HCT116 (cell line): ENCODE data around the gene HECW1. TPM values are rescaled to one million over a fixed set of nuclear protein-coding genes. Genes with fewer than 3 reads are reported as not detected.

ENCODE experiments used
- ATAC-seq: fragments of 200-7000 bp; cut with Tn5 transposase; 2 replicates; pipeline ENCODE4 v1.9.1; 2020; ENCODE audit warnings: mild to moderate bottlenecking, moderate library complexity
- BruUV-seq: library from RNA; stranded (reverse); fragments of 400-500 nt; replicated peaks from 2 replicates; lab custom pipeline; 2021; lab: Mats Ljungman, UMichigan
- CTCF ChIA-PET: fragments of 300-600 bp; sonication (Branson Sonifier 250); formaldehyde crosslinking; loops from one replicate; lab custom pipeline; 2021; ENCODE audit warnings: antibody characterized with exemption; lab: Charles Lee
- POLR2A ChIA-PET: fragments of 300-600, 350-600 bp; sonication (Branson Sonifier 250); formaldehyde crosslinking; loops from one replicate; lab custom pipeline; 2021; ENCODE audit warnings: antibody characterized with exemption; lab: Charles Lee
- RAD21 ChIA-PET, 2 experiments: fragments of 300-600 bp; sonication (Branson Sonifier 250); formaldehyde crosslinking; loops; one replicate each; lab custom pipeline; 2023; ENCODE audit warnings: low total read pairs in 2 of 2; ENCODE audit not compliant: uncharacterized antibody in 2 of 2, unreplicated experiment in 2 of 2, low non-redundant PET in 1 of 2; lab: Charles Lee
- DNase-seq: peaks from one replicate; pipeline ENCODE4 v3.0.0-alpha.2; 2010; ENCODE audit warnings: low read depth, low spot score
- H2AFZ ChIP-seq: fragments of 200-600 bp; shearing (Covaris generic), sonication (generic); 2 replicates; pipeline ENCODE4 v1.6.1; 2017; ENCODE audit warnings: low read depth, mixed run types, mixed read lengths, antibody characterized with exemption, low read length; ENCODE audit not compliant: poor library complexity, severe bottlenecking
- H3K27ac ChIP-seq: 2 replicates; pipeline ENCODE4 v1.5.1; 2012; ENCODE audit warnings: low read depth, low read length
- H3K27me3 ChIP-seq: fragments of 200-600 bp; sonication (generic); 2 replicates; pipeline ENCODE4 v1.6.1; 2016; ENCODE audit warnings: mixed run types, low read length, mixed read lengths; ENCODE audit not compliant: insufficient read depth
- H3K36me3 ChIP-seq, 2 experiments: fragments of 200-500 bp in 1 of 2; fragments of 200-600 bp in 1 of 2; sonication (Bioruptor generic) in 1 of 2; sonication (generic) in 1 of 2; 2 replicates each; pipeline versions ENCODE4 v1.5.1 to v1.6.1; 2014 to 2016; ENCODE audit warnings: low read length in 2 of 2, inconsistent platforms in 1 of 2, mixed read lengths in 1 of 2, mixed run types in 1 of 2; ENCODE audit not compliant: insufficient read depth in 2 of 2, control insufficient read depth in 1 of 2
- H3K4me1 ChIP-seq, 2 experiments: fragments of 200-600 bp in 1 of 2; sonication (generic) in 1 of 2; 2 replicates each; pipeline versions ENCODE4 v1.5.1 to v1.6.1; 2012 to 2017; ENCODE audit warnings: low read length in 2 of 2, inconsistent platforms in 1 of 2, mild to moderate bottlenecking in 1 of 2, mixed read lengths in 1 of 2, mixed run types in 1 of 2, moderate library complexity in 1 of 2; ENCODE audit not compliant: insufficient read depth in 2 of 2, control insufficient read depth in 1 of 2
- H3K4me2 ChIP-seq: fragments of 200-600 bp; sonication (generic); 2 replicates; pipeline ENCODE4 v1.6.1; 2017; ENCODE audit warnings: mixed run types, low read length, mixed read lengths
- H3K4me3 ChIP-seq, 2 experiments: fragments of 200-600 bp in 1 of 2; sonication (generic) in 1 of 2; replicated peaks in 1 of 2; 2 replicates each; pipeline ENCODE4 v1.5.1; 2011 to 2016; ENCODE audit warnings: low read length in 2 of 2, control low read depth in 1 of 2, low read depth in 1 of 2, mild to moderate bottlenecking in 1 of 2, mixed read lengths in 1 of 2, mixed run types in 1 of 2
- H3K79me2 ChIP-seq: fragments of 200-600 bp; sonication (generic); 2 replicates; pipeline ENCODE4 v1.6.1; 2017; ENCODE audit warnings: mild to moderate bottlenecking, mixed run types, low read length, moderate library complexity, mixed read lengths; ENCODE audit not compliant: insufficient read depth
- H3K9ac ChIP-seq: fragments of 200-600 bp; sonication (generic); 2 replicates; pipeline ENCODE4 v1.6.1; 2016; ENCODE audit warnings: low read length, mixed read lengths
- H3K9me2 ChIP-seq: fragments of 200-600 bp; sonication (generic), shearing (Covaris generic); 2 replicates; pipeline ENCODE4 v1.6.1; 2017; ENCODE audit warnings: mixed run types, mild to moderate bottlenecking, moderate library complexity; ENCODE audit not compliant: insufficient read depth
- H3K9me3 ChIP-seq, 2 experiments: fragments of 200-500 bp in 1 of 2; fragments of 200-600 bp in 1 of 2; sonication (Bioruptor generic) in 1 of 2; sonication (generic) in 1 of 2; 2 replicates each; pipeline ENCODE4 v1.6.1; 2014 to 2017; ENCODE audit warnings: low read length in 2 of 2, mixed read lengths in 2 of 2, inconsistent platforms in 1 of 2, low read depth in 1 of 2, mild to moderate bottlenecking in 1 of 2, mixed run types in 1 of 2, moderate library complexity in 1 of 2; ENCODE audit not compliant: control insufficient read depth in 1 of 2, insufficient read depth in 1 of 2
- H4K20me1 ChIP-seq: fragments of 200-600 bp; sonication (generic), shearing (Covaris generic); 2 replicates; pipeline ENCODE4 v1.6.1; 2017; ENCODE audit warnings: mixed run types, mild to moderate bottlenecking, moderate library complexity; ENCODE audit not compliant: insufficient read depth
- CBX3 ChIP-seq: IDR thresholded peaks from 2 replicates; pipeline ENCODE4 v1.6.1; 2012; ENCODE audit warnings: low read depth
- CEBPB ChIP-seq: IDR thresholded peaks from 2 replicates; pipeline ENCODE4 v1.6.1; 2012; ENCODE audit warnings: low read depth
- EGR1 ChIP-seq: IDR thresholded peaks from 2 replicates; pipeline ENCODE4 v1.6.1; 2012; ENCODE audit warnings: low read depth
- ELF1 ChIP-seq: IDR thresholded peaks from 2 replicates; pipeline ENCODE4 v1.6.1; 2012; ENCODE audit warnings: low read depth, borderline replicate concordance
- EZH2 ChIP-seq: fragments of 200-600 bp; sonication (generic); IDR thresholded peaks from 2 replicates; pipeline ENCODE4 v1.6.1; 2017; ENCODE audit warnings: antibody characterized with exemption, mixed run types
- EZH2phosphoT487 ChIP-seq: fragments of 200-600 bp; IDR thresholded peaks from 2 replicates; pipeline ENCODE4 v1.6.1; 2018; ENCODE audit warnings: antibody characterized with exemption, borderline replicate concordance
- FOSL1 ChIP-seq: IDR thresholded peaks from 2 replicates; pipeline ENCODE4 v1.6.1; 2012; ENCODE audit warnings: low read depth
- JUND ChIP-seq: IDR thresholded peaks from 2 replicates; pipeline ENCODE4 v1.6.1; 2012
- POLR2AphosphoS5 ChIP-seq: IDR thresholded peaks from 2 replicates; pipeline ENCODE4 v1.6.1; 2011; ENCODE audit warnings: mild to moderate bottlenecking, low read depth, low read length, moderate library complexity
- SIN3A ChIP-seq: IDR thresholded peaks from 2 replicates; pipeline ENCODE4 v1.6.1; 2012; ENCODE audit warnings: low read depth
- SP1 ChIP-seq: IDR thresholded peaks from 2 replicates; pipeline ENCODE4 v1.6.1; 2012; ENCODE audit warnings: low read depth
- SRF ChIP-seq: IDR thresholded peaks from 2 replicates; pipeline ENCODE4 v1.6.1; 2012; ENCODE audit warnings: low read depth
- TCF7L2 ChIP-seq: IDR thresholded peaks from 2 replicates; pipeline ENCODE4 v1.7.0; 2011; ENCODE audit warnings: borderline replicate concordance, inconsistent platforms; ENCODE audit not compliant: insufficient read depth, insufficient read length; ENCODE audit errors: extremely low read depth
- YY1 ChIP-seq: IDR thresholded peaks from 2 replicates; pipeline ENCODE4 v1.6.1; 2011; ENCODE audit warnings: low read length, low read depth, moderate library complexity, mild to moderate bottlenecking; ENCODE audit not compliant: insufficient replicate concordance; ENCODE audit errors: extremely low read depth
- ZFX ChIP-seq: fragments of 450-650 bp; IDR thresholded peaks from 2 replicates; pipeline ENCODE4 v1.6.1; 2017
- ZNF274 ChIP-seq: fragments of 200-500 bp; sonication (Bioruptor generic); IDR thresholded peaks from 2 replicates; pipeline ENCODE4 v1.6.1; 2014; ENCODE audit warnings: mild to moderate bottlenecking, low read depth, low read length, inconsistent platforms
- intact Hi-C: fragments of 100-400 bp; cut with micrococcal nuclease; formaldehyde crosslinking; loops from 2 replicates; pipeline ENCODE4 v1.10.0; 2022
- total RNA-seq: library from RNA; stranded (reverse); gene quantifications from one replicate; pipeline ENCODE4 v1.2.1, GENCODE V29; 2021; ENCODE audit not compliant: unreplicated experiment
- TF ChIP-seq, protein P1 (sequence below): IDR thresholded peaks from 2 replicates; pipeline ENCODE4 v1.6.1; 2012; ENCODE audit warnings: low read depth
- TF ChIP-seq, protein P2 (sequence below): IDR thresholded peaks from 2 replicates; pipeline ENCODE4 v1.6.1; 2012
- TF ChIP-seq, protein P3 (sequence below), 3 experiments: fragments of 200-600 bp in 1 of 3; sonication (generic) in 1 of 3; IDR thresholded peaks in 2 of 3; conservative IDR thresholded peaks in 1 of 3; 2 replicates each; pipeline ENCODE4 v1.5.1; 2012 to 2017; ENCODE audit warnings: low read depth in 2 of 3, low read length in 2 of 3, antibody characterized with exemption in 1 of 3, borderline replicate concordance in 1 of 3, control low read depth in 1 of 3, mild to moderate bottlenecking in 1 of 3, mixed read lengths in 1 of 3, mixed run types in 1 of 3, moderate library complexity in 1 of 3; ENCODE audit not compliant: insufficient read depth in 1 of 3

The HECW1 gene
- total RNA-seq, 1 experiment from 2014 or later, result 5.6 TPM

DNA sequence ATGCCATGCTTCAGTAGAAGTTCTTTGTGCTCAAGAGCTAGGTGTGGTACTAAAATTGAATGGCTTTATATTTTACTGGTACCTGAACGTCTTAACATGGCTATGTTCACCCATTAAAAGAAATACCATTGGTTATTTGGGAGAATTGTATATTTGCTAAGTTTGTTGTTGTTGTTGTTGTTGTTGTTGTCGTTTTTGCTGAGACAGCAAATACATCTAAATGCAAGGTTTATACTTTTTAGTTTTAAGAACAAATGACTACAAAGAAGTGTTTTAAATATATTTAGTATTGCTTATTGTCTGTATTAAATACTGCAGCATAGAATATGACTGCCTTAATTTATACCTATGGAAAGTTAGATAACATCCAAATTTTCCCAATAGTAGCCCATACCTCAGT lies 66.9 kb downstream of the HECW1 start (continued):
- TF ChIP-seq EZH2phosphoT487, result no peak
- TF ChIP-seq ZNF274, result no peak
- no peak for TF ChIP-seq TCF7L2
- TF ChIP-seq EGR1, result no peak
- no peak for TF ChIP-seq ELF1
- TF ChIP-seq POLR2AphosphoS5, result no peak

DNA sequence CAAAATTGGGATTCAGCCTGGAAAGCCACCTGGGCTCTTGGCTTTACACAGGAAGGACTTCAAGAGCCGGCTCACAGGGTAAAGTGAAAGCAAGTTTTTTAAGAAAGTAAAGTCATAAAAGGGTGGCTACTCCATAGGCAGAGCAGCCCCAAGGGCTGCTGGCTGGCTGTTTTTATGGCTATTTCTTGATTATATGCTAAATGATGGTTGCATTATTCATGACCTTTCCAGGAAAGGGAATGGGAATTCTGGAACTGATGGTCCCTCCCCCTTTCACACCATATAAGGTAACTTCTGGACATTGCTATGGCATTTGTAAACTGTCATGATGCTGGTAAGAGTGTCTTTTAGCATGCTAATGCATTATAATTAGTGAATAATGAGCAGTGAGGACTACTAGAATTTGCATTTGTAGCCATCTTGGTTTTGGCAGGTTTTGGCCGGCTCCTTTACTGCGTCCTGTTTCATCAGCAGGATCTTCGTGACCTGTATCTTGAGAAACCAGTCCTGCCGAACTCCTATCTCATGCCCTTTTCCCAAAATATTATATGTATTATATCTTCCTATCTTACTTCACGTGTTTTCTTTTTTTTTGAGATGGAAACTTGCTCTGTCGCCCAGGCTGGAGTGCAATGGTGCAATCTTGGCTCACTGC lies 80.5 kb downstream of the HECW1 start:
- Histone ChIP-seq H4K20me1 (no peaks in the 10 kb centered on the region), H3K4me2 (no peak overlapping the region), H3K9me3 (no peaks in the 10 kb centered on the region), H3K4me1 (peaks cover 4 to 6% of the 10 kb centered on the region in 2 experiments; a peak in 2 of 4 replicates), H2AFZ (no peak overlapping the region), H3K36me3 (no peaks in the 10 kb centered on the region), H3K9me2 (no peaks in the 10 kb centered on the region), H3K79me2 (no peaks in the 10 kb centered on the region), H3K27me3 (no peaks in the 10 kb centered on the region), H3K9ac (no peak overlapping the region), H3K27ac (no peak overlapping the region), H3K4me3 (no peak overlapping the region)
- intact Hi-C loops, result no loop called here
- DNase-seq (no peak), ATAC-seq (no peak)
- POLR2A ChIA-PET, result no interaction called here
- CTCF ChIA-PET, result no interaction called here
- TF ChIP-seq, protein P1, sequence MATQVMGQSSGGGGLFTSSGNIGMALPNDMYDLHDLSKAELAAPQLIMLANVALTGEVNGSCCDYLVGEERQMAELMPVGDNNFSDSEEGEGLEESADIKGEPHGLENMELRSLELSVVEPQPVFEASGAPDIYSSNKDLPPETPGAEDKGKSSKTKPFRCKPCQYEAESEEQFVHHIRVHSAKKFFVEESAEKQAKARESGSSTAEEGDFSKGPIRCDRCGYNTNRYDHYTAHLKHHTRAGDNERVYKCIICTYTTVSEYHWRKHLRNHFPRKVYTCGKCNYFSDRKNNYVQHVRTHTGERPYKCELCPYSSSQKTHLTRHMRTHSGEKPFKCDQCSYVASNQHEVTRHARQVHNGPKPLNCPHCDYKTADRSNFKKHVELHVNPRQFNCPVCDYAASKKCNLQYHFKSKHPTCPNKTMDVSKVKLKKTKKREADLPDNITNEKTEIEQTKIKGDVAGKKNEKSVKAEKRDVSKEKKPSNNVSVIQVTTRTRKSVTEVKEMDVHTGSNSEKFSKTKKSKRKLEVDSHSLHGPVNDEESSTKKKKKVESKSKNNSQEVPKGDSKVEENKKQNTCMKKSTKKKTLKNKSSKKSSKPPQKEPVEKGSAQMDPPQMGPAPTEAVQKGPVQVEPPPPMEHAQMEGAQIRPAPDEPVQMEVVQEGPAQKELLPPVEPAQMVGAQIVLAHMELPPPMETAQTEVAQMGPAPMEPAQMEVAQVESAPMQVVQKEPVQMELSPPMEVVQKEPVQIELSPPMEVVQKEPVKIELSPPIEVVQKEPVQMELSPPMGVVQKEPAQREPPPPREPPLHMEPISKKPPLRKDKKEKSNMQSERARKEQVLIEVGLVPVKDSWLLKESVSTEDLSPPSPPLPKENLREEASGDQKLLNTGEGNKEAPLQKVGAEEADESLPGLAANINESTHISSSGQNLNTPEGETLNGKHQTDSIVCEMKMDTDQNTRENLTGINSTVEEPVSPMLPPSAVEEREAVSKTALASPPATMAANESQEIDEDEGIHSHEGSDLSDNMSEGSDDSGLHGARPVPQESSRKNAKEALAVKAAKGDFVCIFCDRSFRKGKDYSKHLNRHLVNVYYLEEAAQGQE, result no peak
- TF ChIP-seq TCF7L2 (no peak), JUND (no peak), ZFX (no peak), SIN3A (no peak), EZH2 (no peak), CBX3 (no peak), FOSL1 (no peak), EZH2phosphoT487 (no peak), SRF (no peak), CEBPB (no peak), EGR1 (no peak), SP1 (no peak), YY1 (no peak), ZNF274 (no peak), ELF1 (no peak)
- TF ChIP-seq, protein P2, sequence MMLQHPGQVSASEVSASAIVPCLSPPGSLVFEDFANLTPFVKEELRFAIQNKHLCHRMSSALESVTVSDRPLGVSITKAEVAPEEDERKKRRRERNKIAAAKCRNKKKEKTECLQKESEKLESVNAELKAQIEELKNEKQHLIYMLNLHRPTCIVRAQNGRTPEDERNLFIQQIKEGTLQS, result no peak
- TF ChIP-seq, protein P3, sequence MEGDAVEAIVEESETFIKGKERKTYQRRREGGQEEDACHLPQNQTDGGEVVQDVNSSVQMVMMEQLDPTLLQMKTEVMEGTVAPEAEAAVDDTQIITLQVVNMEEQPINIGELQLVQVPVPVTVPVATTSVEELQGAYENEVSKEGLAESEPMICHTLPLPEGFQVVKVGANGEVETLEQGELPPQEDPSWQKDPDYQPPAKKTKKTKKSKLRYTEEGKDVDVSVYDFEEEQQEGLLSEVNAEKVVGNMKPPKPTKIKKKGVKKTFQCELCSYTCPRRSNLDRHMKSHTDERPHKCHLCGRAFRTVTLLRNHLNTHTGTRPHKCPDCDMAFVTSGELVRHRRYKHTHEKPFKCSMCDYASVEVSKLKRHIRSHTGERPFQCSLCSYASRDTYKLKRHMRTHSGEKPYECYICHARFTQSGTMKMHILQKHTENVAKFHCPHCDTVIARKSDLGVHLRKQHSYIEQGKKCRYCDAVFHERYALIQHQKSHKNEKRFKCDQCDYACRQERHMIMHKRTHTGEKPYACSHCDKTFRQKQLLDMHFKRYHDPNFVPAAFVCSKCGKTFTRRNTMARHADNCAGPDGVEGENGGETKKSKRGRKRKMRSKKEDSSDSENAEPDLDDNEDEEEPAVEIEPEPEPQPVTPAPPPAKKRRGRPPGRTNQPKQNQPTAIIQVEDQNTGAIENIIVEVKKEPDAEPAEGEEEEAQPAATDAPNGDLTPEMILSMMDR (IDR thresholded peaks at IDR 0.05 in 2 of 3, conservative IDR thresholded peaks at IDR 0.05 in 1 of 3; ENCODE audit: borderline replicate concordance in 1 of 3, insufficient read depth in 1 of 3, low read depth in 2 of 3, low read length in 2 of 3), result no peak
- BruUV-seq, result no TSS peak
- RAD21 ChIA-PET, result no interaction called here
